GM12865 (cell line): ENCODE measurements around the gene BRPF3.

Source experiments
- DNase-seq: peaks from one replicate; pipeline ENCODE4 v3.0.0; 2010; ENCODE audit warnings: low read depth
- H3K4me3 ChIP-seq: 2 replicates; pipeline ENCODE4 v1.5.1; 2011; ENCODE audit warnings: mild to moderate bottlenecking, low read depth, low read length, control low read depth
- TF ChIP-seq, protein P1 (sequence below): IDR thresholded peaks from 2 replicates; pipeline ENCODE4 v1.5.1; 2011; ENCODE audit warnings: low read length, control low read depth, low read depth, inconsistent platforms; ENCODE audit not compliant: insufficient read depth; ENCODE audit errors: missing control alignments

Gene BRPF3

GRCh38 chr6:36265744-36266143 lies 69.2 kb downstream of the BRPF3 start:
- TF ChIP-seq, protein P1, sequence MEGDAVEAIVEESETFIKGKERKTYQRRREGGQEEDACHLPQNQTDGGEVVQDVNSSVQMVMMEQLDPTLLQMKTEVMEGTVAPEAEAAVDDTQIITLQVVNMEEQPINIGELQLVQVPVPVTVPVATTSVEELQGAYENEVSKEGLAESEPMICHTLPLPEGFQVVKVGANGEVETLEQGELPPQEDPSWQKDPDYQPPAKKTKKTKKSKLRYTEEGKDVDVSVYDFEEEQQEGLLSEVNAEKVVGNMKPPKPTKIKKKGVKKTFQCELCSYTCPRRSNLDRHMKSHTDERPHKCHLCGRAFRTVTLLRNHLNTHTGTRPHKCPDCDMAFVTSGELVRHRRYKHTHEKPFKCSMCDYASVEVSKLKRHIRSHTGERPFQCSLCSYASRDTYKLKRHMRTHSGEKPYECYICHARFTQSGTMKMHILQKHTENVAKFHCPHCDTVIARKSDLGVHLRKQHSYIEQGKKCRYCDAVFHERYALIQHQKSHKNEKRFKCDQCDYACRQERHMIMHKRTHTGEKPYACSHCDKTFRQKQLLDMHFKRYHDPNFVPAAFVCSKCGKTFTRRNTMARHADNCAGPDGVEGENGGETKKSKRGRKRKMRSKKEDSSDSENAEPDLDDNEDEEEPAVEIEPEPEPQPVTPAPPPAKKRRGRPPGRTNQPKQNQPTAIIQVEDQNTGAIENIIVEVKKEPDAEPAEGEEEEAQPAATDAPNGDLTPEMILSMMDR: no peak
- DNase-seq: no peak

GRCh38 chr6:36266913-36267644 lies 70.5 kb downstream of the BRPF3 start:
- no peak for DNase-seq
- TF ChIP-seq, protein P1: no peak

More at GRCh38 chr6:36265744-36266143, 69.2 kb downstream of the BRPF3 start:
- H3K4me3 ChIP-seq: no peak overlapping the region

DNA sequence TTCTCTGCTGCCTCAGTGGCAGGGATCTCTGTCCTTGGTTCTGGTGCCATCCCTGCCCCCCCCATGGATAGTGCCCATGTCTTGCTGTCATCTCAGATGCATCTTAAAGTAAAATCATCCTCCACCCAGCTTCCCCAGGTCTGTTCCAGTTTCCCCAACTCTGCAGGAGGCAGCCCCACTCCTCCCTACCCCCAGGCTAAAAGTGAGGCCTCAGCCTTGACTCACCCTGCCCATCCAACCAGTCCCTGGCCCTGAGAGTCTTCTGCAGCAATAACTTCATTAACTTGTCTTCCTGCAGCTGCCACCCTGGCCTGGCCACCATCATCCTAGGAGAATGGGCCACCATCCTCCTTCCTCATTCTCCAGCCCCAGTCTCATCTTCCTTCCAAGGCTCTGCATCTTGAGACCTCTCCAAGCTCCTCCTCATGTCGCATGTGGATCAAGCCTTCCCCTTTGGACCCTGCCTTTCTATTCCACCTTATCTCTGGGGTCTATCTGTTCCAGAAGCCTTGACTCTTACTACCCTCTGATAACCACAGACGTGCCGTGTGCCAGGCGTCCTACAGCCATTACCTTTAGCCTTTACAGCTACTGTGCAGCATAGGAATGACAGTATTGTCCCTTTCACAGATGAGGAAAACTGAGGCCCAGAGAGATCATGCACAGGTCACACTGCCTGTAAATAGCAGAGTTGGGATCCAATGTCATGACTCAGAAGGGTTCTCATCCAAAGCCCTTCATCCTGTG lies 71.4 kb downstream of the BRPF3 start:
- no peak for DNase-seq
- TF ChIP-seq, protein P1: no peak
- no peak overlapping the region for H3K4me3 ChIP-seq

More at GRCh38 chr6:36266913-36267644, 70.5 kb downstream of the BRPF3 start:
- H3K4me3 ChIP-seq: no peak overlapping the region

- no peak overlapping the region for H3K4me3 ChIP-seq
- TF ChIP-seq, protein P1: no peak
- no peak for DNase-seq
Measured at GRCh38 chr6:36268478-36269275, 72.1 kb downstream of the BRPF3 start.

DNA sequence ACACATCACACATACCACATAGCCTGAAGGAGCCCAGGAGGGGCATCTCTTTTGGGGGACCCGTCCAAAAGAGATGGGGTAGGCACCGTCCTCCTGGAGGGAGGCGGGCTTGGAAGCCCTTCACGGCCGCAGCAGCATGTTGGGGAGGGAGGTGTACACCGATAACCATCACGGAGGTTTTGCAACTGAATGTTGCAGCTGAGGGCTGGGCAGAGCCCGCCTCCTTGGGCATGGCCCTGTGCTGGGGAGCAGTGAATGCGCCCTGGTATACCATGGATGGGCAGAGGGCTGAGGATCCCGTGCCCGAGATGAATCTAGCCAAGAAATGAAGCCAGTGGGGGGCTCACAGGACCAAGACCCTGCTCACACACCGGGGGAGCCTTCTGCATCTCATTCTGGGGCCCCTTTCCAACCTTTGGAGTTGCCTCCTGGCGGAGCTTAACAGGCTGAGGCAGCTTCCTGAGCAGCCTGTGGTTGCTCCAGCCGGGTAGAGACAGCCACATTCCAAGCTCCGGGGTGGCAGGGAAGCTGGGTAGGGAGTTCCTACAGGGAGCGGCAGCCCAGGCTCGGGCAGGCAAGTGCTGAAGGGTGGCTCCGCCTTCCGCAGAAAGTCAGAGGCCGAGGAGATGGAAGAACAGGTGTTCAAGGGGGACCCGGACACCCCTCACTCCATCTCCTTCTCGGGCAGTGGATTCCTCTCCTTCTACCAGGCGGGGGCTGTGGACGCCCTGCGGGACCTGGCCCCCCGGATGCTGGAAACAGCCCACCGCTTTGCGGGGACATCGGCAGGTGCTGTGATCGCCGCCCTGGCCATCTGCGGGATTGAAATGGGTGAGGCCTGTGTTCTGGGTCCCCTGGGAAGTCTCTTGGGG lies 73.5 kb downstream of the BRPF3 start, which contains the start of gene PNPLA1:
Gene PNPLA1 (plus strand): TSS at position 227 of the 872 bp plus-strand sequence. CDS start 400 bp downstream, at position 627.
- H3K4me3 ChIP-seq: no peak within 1 kb of the TSS
- TF ChIP-seq, protein P1: no peak
- DNase-seq: no peak

DNA sequence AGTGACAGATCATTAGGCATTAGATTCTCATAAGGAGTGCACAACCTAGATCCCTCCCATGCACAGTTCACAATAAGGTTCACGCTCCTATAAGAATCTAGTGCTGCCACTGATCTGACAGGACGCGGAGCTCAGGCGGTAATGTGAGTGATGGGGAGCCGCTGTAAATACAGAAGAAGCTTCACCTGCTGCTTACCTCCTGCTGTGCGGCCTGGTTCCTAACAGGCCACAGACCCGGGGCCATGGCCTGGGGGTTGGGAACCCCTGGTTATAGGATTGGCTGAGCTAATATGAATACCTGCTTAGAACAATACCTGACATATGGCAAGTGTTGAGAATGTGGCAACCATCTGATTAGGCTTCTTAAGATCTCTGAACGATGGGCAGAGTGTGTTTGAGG lies 75.7 kb downstream of the BRPF3 start:
- H3K4me3 ChIP-seq: no peak overlapping the region
- no peak for DNase-seq
- TF ChIP-seq, protein P1: no peak
